ENCODE data around the gene SPINK6.

- TF ChIP-seq TAF1 (IDR thresholded peaks at IDR 0.05; ENCODE audit: borderline replicate concordance, insufficient read depth, low read length), result no peak
- no peak for TF ChIP-seq POLR2AphosphoS5 (IDR thresholded peaks at IDR 0.05; ENCODE audit: low read depth, low read length)
Observed at GRCh38 chr5:148186248-148187003, 16.4 kb upstream of the SPINK6 start.

All from PFSK-1 (cell line).